HEK293 (cell line): ENCODE results near the gene ZCCHC2.

Source experiments
- CTCF ChIA-PET: fragments of 350-600 bp; formaldehyde crosslinking; extraction: SDS; loops from one replicate; lab custom pipeline; 2021; ENCODE audit warnings: antibody characterized with exemption; lab: Yijun Ruan, JAX
- POLR2A ChIA-PET: fragments of 300-600 bp; formaldehyde crosslinking; extraction: SDS; loops from one replicate; lab custom pipeline; 2020; ENCODE audit warnings: antibody characterized with exemption, inconsistent platforms; lab: Yijun Ruan, JAX
- H3K27ac ChIP-seq: fragments of 200-500 bp; sonication (Bioruptor generic); 2 replicates; pipeline ENCODE4 v1.5.1; 2014; ENCODE audit warnings: low read depth, low read length, control low read depth, inconsistent platforms; ENCODE audit errors: extremely low read depth
- H3K36me3 ChIP-seq, 2 experiments: fragments of 200-500 bp in 1 of 2; sonication (Bioruptor generic) in 1 of 2; 1 replicate in 1 of 2; 2 replicates in 1 of 2; pipeline ENCODE4 v1.5.1; 2014 to 2017; ENCODE audit warnings: inconsistent platforms in 2 of 2, low read length in 2 of 2; ENCODE audit not compliant: control insufficient read depth in 2 of 2, insufficient read depth in 1 of 2
- H3K4me1 ChIP-seq: fragments of 200-500 bp; sonication (Bioruptor generic); 2 replicates; pipeline ENCODE4 v1.5.1; 2014; ENCODE audit warnings: mild to moderate bottlenecking, low read length, inconsistent platforms; ENCODE audit not compliant: control insufficient read depth, insufficient read depth
- H3K4me3 ChIP-seq: 2 replicates; pipeline ENCODE4 v1.5.1; 2011; ENCODE audit warnings: low read depth, mild to moderate bottlenecking, control low read depth, low read length, moderate library complexity
- H3K9me3 ChIP-seq: fragments of 200-500 bp; sonication (Bioruptor generic); 2 replicates; pipeline ENCODE4 v1.5.1; 2014; ENCODE audit warnings: low read depth, low read length, inconsistent platforms; ENCODE audit not compliant: control insufficient read depth, insufficient read depth
- BCL11A ChIP-seq: fragments of 450-650 bp; formaldehyde crosslinking; IDR thresholded peaks from 2 replicates; pipeline ENCODE4 v1.5.1; 2016; ENCODE audit warnings: low read depth, missing biosample characterization, missing genetic modification characterization
- BCL11B ChIP-seq: fragments of 450-650 bp; formaldehyde crosslinking; IDR thresholded peaks from 2 replicates; pipeline ENCODE4 v1.5.1; 2016; ENCODE audit warnings: low read depth, missing biosample characterization, missing genetic modification characterization
- SCRT1 ChIP-seq: fragments of 450-650 bp; formaldehyde crosslinking; IDR thresholded peaks from 2 replicates; pipeline ENCODE4 v1.5.1; 2016; ENCODE audit warnings: missing biosample characterization, missing genetic modification characterization, borderline replicate concordance
- SP3 ChIP-seq: fragments of 450-650 bp; formaldehyde crosslinking; IDR thresholded peaks from 2 replicates; pipeline ENCODE4 v1.5.1; 2016; ENCODE audit warnings: missing biosample characterization, missing genetic modification characterization
- ZBTB1 ChIP-seq: fragments of 450-650 bp; formaldehyde crosslinking; IDR thresholded peaks from 2 replicates; pipeline ENCODE4 v1.5.1; 2016; ENCODE audit warnings: missing biosample characterization, missing genetic modification characterization
- ZBTB17 ChIP-seq: fragments of 450-650 bp; formaldehyde crosslinking; IDR thresholded peaks from 2 replicates; pipeline ENCODE4 v1.5.1; 2016; ENCODE audit warnings: missing biosample characterization, missing genetic modification characterization
- ZBTB21 ChIP-seq: fragments of 450-650 bp; formaldehyde crosslinking; IDR thresholded peaks from 2 replicates; pipeline ENCODE4 v1.5.1; 2017; ENCODE audit warnings: missing biosample characterization, missing genetic modification characterization
- ZFP37 ChIP-seq: fragments of 450-650 bp; formaldehyde crosslinking; IDR thresholded peaks from 2 replicates; pipeline ENCODE4 v1.5.1; 2016; ENCODE audit warnings: missing biosample characterization, missing genetic modification characterization
- ZNF114 ChIP-seq: fragments of 450-650 bp; formaldehyde crosslinking; IDR thresholded peaks from 2 replicates; pipeline ENCODE4 v1.5.0; 2017; ENCODE audit warnings: missing biosample characterization, missing genetic modification characterization
- ZNF174 ChIP-seq: fragments of 450-650 bp; formaldehyde crosslinking; IDR thresholded peaks from 2 replicates; pipeline ENCODE4 v1.5.0; 2017; ENCODE audit warnings: missing biosample characterization, mild to moderate bottlenecking, missing genetic modification characterization
- ZNF239 ChIP-seq: fragments of 450-650 bp; formaldehyde crosslinking; IDR thresholded peaks from 2 replicates; pipeline ENCODE4 v1.5.1; 2016; ENCODE audit warnings: missing biosample characterization, missing genetic modification characterization
- ZNF274 ChIP-seq, 2 experiments: fragments of 200-500 bp in 1 of 2; fragments of 450-650 bp in 1 of 2; sonication (Bioruptor generic) in 1 of 2; formaldehyde crosslinking in 1 of 2; IDR thresholded peaks; 2 replicates each; pipeline versions ENCODE4 v1.5.1 to v1.6.1; 2014 to 2016; ENCODE audit warnings: borderline replicate concordance in 1 of 2, inconsistent platforms in 1 of 2, low read length in 1 of 2, missing biosample characterization in 1 of 2, missing genetic modification characterization in 1 of 2
- ZNF433 ChIP-seq: fragments of 450-650 bp; formaldehyde crosslinking; IDR thresholded peaks from 2 replicates; pipeline ENCODE4 v1.5.1; 2016; ENCODE audit warnings: missing biosample characterization, missing genetic modification characterization, low read depth
- ZNF501 ChIP-seq: fragments of 450-650 bp; formaldehyde crosslinking; IDR thresholded peaks from 2 replicates; pipeline ENCODE4 v1.5.1; 2016; ENCODE audit warnings: missing biosample characterization, missing genetic modification characterization
- ZNF555 ChIP-seq: fragments of 450-650 bp; formaldehyde crosslinking; conservative IDR thresholded peaks from 2 replicates; pipeline ENCODE4 v1.5.1; 2017; ENCODE audit warnings: missing biosample characterization, mild to moderate bottlenecking, missing genetic modification characterization, inconsistent platforms
- ZNF629 ChIP-seq: fragments of 450-650 bp; formaldehyde crosslinking; IDR thresholded peaks from 2 replicates; pipeline ENCODE4 v1.5.1; 2017; ENCODE audit warnings: missing biosample characterization, missing genetic modification characterization
- ZNF785 ChIP-seq: fragments of 450-650 bp; formaldehyde crosslinking; IDR thresholded peaks from 2 replicates; pipeline ENCODE4 v1.5.1; 2016; ENCODE audit warnings: missing biosample characterization, missing genetic modification characterization
- ZNF830 ChIP-seq: fragments of 450-650 bp; IDR thresholded peaks from 2 replicates; pipeline ENCODE4 v1.5.0; 2018; ENCODE audit warnings: missing biosample characterization, missing genetic modification characterization, low read depth, mild to moderate bottlenecking, moderate library complexity
- ZXDB ChIP-seq: fragments of 450-650 bp; formaldehyde crosslinking; IDR thresholded peaks from 2 replicates; pipeline ENCODE4 v1.5.1; 2016; ENCODE audit warnings: missing biosample characterization, missing genetic modification characterization
- TF ChIP-seq, protein P1 (sequence below): fragments of 450-650 bp; formaldehyde crosslinking; conservative IDR thresholded peaks from 2 replicates; pipeline ENCODE4 v1.5.1; 2016; ENCODE audit warnings: low read depth, missing biosample characterization, missing genetic modification characterization
- TF ChIP-seq, protein P2 (sequence below): fragments of 450-650 bp; formaldehyde crosslinking; optimal IDR thresholded peaks from 2 replicates; pipeline ENCODE3; 2016; ENCODE audit warnings: missing biosample characterization, mild to moderate bottlenecking, missing genetic modification characterization
- TF ChIP-seq, protein P3 (sequence below): fragments of 450-650 bp; formaldehyde crosslinking; IDR thresholded peaks from 2 replicates; pipeline ENCODE4 v1.5.1; 2017; ENCODE audit warnings: missing biosample characterization, missing genetic modification characterization
- TF ChIP-seq, protein P4 (sequence below): fragments of 450-650 bp; formaldehyde crosslinking; IDR thresholded peaks from 2 replicates; pipeline ENCODE4 v1.5.1; 2016; ENCODE audit warnings: missing biosample characterization, missing genetic modification characterization

Gene ZCCHC2

DNA sequence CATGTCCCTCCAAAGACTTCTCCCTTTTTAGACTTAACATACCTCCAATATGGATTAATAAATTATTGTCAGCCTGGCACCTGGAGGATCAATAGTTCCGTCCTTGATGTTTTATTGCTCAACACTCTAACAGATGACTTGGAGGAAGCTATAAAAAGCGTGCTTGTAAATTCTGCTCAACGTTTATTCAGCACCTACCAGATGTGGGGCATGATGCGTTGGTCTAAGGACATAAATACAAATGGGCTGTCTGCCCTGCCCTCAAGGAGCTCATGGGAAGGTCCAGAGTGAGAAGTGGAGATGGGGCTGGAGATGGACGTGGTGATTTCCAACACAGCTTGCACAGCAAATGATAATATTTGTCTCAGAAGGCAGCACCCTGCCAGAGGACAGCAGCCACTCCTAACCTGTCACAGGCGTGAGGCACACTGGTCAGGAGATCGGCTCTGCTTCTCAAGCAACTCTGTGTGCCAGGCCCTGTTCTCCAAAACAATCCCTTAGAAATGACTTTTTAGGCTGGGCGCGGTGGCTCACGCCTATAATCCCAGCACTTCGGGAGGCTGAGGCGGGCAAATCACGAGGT, 25.5 kb upstream of the ZCCHC2 start (continued):
- no peak for TF ChIP-seq BCL11A (tag by site-specific recombination)
- no peak for TF ChIP-seq SCRT1
- no peak for TF ChIP-seq ZBTB17 (tag by site-specific recombination)
- TF ChIP-seq ZFP37, result no peak
- no peak for TF ChIP-seq ZNF239

DNA sequence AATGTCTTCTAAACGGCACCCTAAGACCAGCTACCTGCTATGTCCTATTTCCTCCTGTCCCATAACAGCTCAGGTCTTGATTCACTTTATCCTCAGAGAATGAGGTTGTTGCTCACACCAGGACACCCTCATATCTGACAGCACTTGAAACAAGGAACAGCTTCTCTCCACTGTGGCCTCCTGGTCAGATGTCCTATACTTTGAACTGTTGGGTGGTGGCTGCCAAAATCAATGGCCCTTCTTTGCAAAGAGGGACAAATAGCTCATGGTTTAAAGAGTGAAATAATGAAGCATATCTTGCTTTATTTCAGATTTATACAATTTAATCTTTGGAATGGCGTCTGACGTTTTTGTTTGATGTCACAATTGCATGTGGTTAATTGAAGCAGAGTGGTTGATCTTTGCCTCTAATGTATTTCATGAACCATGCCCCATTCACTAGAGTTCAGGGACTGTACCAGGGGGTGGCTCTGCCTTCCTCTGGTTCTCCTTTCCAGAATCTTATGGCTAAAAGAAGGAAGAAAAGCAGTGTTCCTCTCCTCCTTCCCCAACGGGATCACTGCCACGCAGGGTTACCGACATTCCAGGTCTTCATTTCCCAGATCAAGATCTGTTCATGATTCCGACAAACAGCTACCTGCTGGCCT, 24.1 kb upstream of the ZCCHC2 start:
- Histone ChIP-seq H3K4me1 (no peaks in the 10 kb centered on the region), H3K27ac (no peak overlapping the region), H3K36me3 (no peaks in the 10 kb centered on the region)
- ChIA-PET POLR2A (interaction anchor here (0.6 kb wide), 1 partner anchor 33 kb away, joined by 4 read pairs; no protein-coding TSS in a partner anchor), CTCF (interaction anchor here (0.7 to 1.0 kb wide), 3 partner anchors 14 to 159 kb away, joined by 3 to 5 read pairs (median 4); no protein-coding TSS in a partner anchor)
- TF ChIP-seq, protein P1, sequence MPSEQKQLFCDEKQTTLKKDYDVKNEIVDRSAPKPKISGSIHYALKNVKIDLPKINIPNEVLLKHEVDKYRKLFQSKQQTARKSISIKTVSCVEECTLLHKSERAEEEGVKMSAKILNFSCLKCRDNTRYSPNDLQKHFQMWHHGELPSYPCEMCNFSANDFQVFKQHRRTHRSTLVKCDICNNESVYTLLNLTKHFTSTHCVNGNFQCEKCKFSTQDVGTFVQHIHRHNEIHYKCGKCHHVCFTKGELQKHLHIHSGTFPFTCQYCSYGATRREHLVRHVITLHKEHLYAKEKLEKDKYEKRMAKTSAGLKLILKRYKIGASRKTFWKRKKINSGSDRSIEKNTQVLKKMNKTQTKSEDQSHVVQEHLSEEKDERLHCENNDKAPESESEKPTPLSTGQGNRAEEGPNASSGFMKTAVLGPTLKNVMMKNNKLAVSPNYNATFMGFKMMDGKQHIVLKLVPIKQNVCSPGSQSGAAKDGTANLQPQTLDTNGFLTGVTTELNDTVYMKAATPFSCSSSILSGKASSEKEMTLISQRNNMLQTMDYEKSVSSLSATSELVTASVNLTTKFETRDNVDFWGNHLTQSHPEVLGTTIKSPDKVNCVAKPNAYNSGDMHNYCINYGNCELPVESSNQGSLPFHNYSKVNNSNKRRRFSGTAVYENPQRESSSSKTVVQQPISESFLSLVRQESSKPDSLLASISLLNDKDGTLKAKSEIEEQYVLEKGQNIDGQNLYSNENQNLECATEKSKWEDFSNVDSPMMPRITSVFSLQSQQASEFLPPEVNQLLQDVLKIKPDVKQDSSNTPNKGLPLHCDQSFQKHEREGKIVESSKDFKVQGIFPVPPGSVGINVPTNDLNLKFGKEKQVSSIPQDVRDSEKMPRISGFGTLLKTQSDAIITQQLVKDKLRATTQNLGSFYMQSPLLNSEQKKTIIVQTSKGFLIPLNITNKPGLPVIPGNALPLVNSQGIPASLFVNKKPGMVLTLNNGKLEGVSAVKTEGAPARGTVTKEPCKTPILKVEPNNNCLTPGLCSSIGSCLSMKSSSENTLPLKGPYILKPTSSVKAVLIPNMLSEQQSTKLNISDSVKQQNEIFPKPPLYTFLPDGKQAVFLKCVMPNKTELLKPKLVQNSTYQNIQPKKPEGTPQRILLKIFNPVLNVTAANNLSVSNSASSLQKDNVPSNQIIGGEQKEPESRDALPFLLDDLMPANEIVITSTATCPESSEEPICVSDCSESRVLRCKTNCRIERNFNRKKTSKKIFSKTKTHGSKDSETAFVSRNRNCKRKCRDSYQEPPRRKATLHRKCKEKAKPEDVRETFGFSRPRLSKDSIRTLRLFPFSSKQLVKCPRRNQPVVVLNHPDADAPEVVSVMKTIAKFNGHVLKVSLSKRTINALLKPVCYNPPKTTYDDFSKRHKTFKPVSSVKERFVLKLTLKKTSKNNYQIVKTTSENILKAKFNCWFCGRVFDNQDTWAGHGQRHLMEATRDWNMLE (tag by site-specific recombination), result no peak
- TF ChIP-seq ZBTB1 (tag by site-specific recombination), result no peak
- TF ChIP-seq SP3 (tag by site-specific recombination), result no peak
- TF ChIP-seq ZBTB21 (tag by site-specific recombination), result no peak
- no peak for TF ChIP-seq ZNF174 (tag by site-specific recombination)
- no peak for TF ChIP-seq ZNF830
- TF ChIP-seq ZNF274 (IDR thresholded peaks at IDR 0.05; ENCODE audit: low read length), result no peak
- no peak for TF ChIP-seq ZNF274 (tag by site-specific recombination; IDR thresholded peaks at IDR 0.05; ENCODE audit: borderline replicate concordance)
- TF ChIP-seq, protein P2, sequence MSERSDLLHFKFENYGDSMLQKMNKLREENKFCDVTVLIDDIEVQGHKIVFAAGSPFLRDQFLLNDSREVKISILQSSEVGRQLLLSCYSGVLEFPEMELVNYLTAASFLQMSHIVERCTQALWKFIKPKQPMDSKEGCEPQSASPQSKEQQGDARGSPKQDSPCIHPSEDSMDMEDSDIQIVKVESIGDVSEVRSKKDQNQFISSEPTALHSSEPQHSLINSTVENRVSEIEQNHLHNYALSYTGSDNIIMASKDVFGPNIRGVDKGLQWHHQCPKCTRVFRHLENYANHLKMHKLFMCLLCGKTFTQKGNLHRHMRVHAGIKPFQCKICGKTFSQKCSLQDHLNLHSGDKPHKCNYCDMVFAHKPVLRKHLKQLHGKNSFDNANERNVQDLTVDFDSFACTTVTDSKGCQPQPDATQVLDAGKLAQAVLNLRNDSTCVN (tag by site-specific recombination), result no peak
- TF ChIP-seq ZNF629 (tag by site-specific recombination), result no peak
- TF ChIP-seq, all 188 proteins: peak for 0
- no peak overlapping the region for H3K4me3 ChIP-seq
- no peaks in the 10 kb centered on the region for H3K9me3 ChIP-seq

DNA sequence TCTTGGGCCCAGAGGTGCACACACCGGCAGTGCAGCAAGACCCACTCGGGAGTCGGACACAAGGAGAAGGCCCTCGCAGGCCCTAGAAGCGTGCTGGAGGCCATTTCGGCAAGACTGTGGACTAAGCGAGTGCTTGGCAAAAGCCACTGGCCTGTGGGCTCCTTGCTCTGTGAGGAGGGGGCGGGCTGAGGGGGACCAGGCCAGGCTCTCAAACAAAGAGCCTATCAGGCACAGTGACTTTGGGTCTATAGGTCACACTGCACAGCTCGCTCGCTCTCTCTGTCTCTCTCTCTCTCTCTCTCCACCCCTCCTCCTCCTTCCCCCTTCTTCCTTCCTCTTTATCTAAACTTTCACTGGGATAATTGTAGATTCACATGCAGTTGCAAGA, 23.6 kb upstream of the ZCCHC2 start:
- CTCF ChIA-PET, result interaction anchor here (1.0 kb wide), 1 partner anchor 87 kb away, joined by 5 read pairs; no protein-coding TSS in a partner anchor
- POLR2A ChIA-PET, result interaction anchor here (0.6 kb wide), 1 partner anchor 33 kb away, joined by 4 read pairs; no protein-coding TSS in a partner anchor
- no peak overlapping the region for H3K4me3 ChIP-seq
- H3K27ac ChIP-seq, result no peak overlapping the region
- no peaks in the 10 kb centered on the region for H3K9me3 ChIP-seq
- H3K36me3 ChIP-seq, result no peaks in the 10 kb centered on the region
- no peaks in the 10 kb centered on the region for H3K4me1 ChIP-seq
- no peak for TF ChIP-seq ZNF501
- TF ChIP-seq, protein P3, sequence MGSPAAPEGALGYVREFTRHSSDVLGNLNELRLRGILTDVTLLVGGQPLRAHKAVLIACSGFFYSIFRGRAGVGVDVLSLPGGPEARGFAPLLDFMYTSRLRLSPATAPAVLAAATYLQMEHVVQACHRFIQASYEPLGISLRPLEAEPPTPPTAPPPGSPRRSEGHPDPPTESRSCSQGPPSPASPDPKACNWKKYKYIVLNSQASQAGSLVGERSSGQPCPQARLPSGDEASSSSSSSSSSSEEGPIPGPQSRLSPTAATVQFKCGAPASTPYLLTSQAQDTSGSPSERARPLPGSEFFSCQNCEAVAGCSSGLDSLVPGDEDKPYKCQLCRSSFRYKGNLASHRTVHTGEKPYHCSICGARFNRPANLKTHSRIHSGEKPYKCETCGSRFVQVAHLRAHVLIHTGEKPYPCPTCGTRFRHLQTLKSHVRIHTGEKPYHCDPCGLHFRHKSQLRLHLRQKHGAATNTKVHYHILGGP (tag by site-specific recombination), result no peak
- no peak for TF ChIP-seq ZNF114 (tag by site-specific recombination)
- no peak for TF ChIP-seq ZNF555
- no peak for TF ChIP-seq ZNF433 (tag by site-specific recombination)
- TF ChIP-seq, protein P4, sequence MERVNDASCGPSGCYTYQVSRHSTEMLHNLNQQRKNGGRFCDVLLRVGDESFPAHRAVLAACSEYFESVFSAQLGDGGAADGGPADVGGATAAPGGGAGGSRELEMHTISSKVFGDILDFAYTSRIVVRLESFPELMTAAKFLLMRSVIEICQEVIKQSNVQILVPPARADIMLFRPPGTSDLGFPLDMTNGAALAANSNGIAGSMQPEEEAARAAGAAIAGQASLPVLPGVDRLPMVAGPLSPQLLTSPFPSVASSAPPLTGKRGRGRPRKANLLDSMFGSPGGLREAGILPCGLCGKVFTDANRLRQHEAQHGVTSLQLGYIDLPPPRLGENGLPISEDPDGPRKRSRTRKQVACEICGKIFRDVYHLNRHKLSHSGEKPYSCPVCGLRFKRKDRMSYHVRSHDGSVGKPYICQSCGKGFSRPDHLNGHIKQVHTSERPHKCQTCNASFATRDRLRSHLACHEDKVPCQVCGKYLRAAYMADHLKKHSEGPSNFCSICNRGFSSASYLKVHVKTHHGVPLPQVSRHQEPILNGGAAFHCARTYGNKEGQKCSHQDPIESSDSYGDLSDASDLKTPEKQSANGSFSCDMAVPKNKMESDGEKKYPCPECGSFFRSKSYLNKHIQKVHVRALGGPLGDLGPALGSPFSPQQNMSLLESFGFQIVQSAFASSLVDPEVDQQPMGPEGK (tag by site-specific recombination), result no peak
- TF ChIP-seq ZNF785 (tag by site-specific recombination), result no peak
- no peak for TF ChIP-seq ZXDB (tag by site-specific recombination)
- no peak for TF ChIP-seq BCL11B (tag by site-specific recombination)
- no peak for TF ChIP-seq SCRT1
